Caco-2 (cell line): ENCODE measurements around the gene DNM1L. TPM values are rescaled to one million over a fixed set of nuclear protein-coding genes. Genes with fewer than 3 reads are reported as not detected.

ENCODE experiments used
- BruUV-seq: library from RNA; stranded (reverse); fragments of 400-500 nt; replicated peaks from 2 replicates; lab custom pipeline; 2021; lab: Mats Ljungman, UMichigan
- CTCF ChIA-PET: fragments of 300-600 bp; sonication (Branson Sonifier 250); formaldehyde crosslinking; loops from one replicate; lab custom pipeline; 2022; ENCODE audit warnings: antibody characterized with exemption; lab: Charles Lee
- POLR2A ChIA-PET: fragments of 300-600 bp; sonication (Branson Sonifier 250); formaldehyde crosslinking; loops from one replicate; lab custom pipeline; 2022; ENCODE audit warnings: antibody characterized with exemption; lab: Charles Lee
- DNase-seq, 2 experiments: peaks; one replicate each; pipeline versions ENCODE4 v3.0.0 to v3.0.0-alpha.2; 2020 to 2022
- H3K27me3 ChIP-seq: replicated peaks from 2 replicates; pipeline ENCODE4 v1.6.0; 2011; ENCODE audit warnings: low read length; ENCODE audit not compliant: control insufficient read depth, insufficient read depth
- H3K36me3 ChIP-seq: 2 replicates; pipeline ENCODE4 v1.5.1; 2011; ENCODE audit warnings: low read length; ENCODE audit not compliant: control insufficient read depth, insufficient read depth
- H3K4me1 ChIP-seq: fragments of 250-450 bp; sonication (Bioruptor Pico); 2 replicates; pipeline ENCODE4 v1.5.1; 2020; ENCODE audit warnings: mild to moderate bottlenecking
- H3K4me3 ChIP-seq: 2 replicates; pipeline ENCODE4 v1.5.1; 2011; ENCODE audit warnings: low read depth, mild to moderate bottlenecking, control low read depth, low read length
- H3K9me3 ChIP-seq: fragments of 250-450 bp; sonication (Bioruptor Pico); 2 replicates; pipeline ENCODE4 v1.5.1; 2020; ENCODE audit warnings: mild to moderate bottlenecking, moderate library complexity
- H3K27ac Mint-ChIP-seq: one replicate; pipeline ENCODE4 v1.8.0; 2022; ENCODE audit warnings: mixed read lengths; ENCODE audit not compliant: unreplicated experiment
- H3K27me3 Mint-ChIP-seq: one replicate; pipeline ENCODE4 v1.8.0; 2022; ENCODE audit warnings: mixed read lengths; ENCODE audit not compliant: insufficient read depth, unreplicated experiment
- H3K36me3 Mint-ChIP-seq: one replicate; pipeline ENCODE4 v1.8.0; 2022; ENCODE audit warnings: mild to moderate bottlenecking, mixed read lengths; ENCODE audit not compliant: insufficient read depth, unreplicated experiment
- H3K4me1 Mint-ChIP-seq: one replicate; pipeline ENCODE4 v1.8.0; 2022; ENCODE audit warnings: low read depth, mixed read lengths; ENCODE audit not compliant: unreplicated experiment
- H3K4me3 Mint-ChIP-seq: one replicate; pipeline ENCODE4 v1.8.0; 2022; ENCODE audit warnings: mild to moderate bottlenecking, moderate library complexity, mixed read lengths; ENCODE audit not compliant: unreplicated experiment
- H3K9me3 Mint-ChIP-seq: one replicate; pipeline ENCODE4 v1.8.0; 2022; ENCODE audit warnings: mixed read lengths; ENCODE audit not compliant: unreplicated experiment
- CTCF ChIP-seq, 2 experiments: fragments of 200-600 bp in 1 of 2; IDR thresholded peaks; 1 replicate in 1 of 2; 2 replicates in 1 of 2; pipeline versions ENCODE4 v1.5.1 to v1.8.0; 2011 to 2022; ENCODE audit warnings: antibody characterized with exemption in 1 of 2, control low read depth in 1 of 2, inconsistent platforms in 1 of 2, low read depth in 1 of 2, low read length in 1 of 2, mild to moderate bottlenecking in 1 of 2, moderate library complexity in 1 of 2; ENCODE audit not compliant: insufficient read depth in 1 of 2, severe bottlenecking in 1 of 2, unreplicated experiment in 1 of 2
- intact Hi-C: fragments of 100-400 bp; cut with micrococcal nuclease; formaldehyde crosslinking; loops from one replicate; pipeline ENCODE4 v1.10.0; 2022; ENCODE audit not compliant: unreplicated experiment
- total RNA-seq: library from RNA; stranded (reverse); gene quantifications from 2 replicates; pipeline ENCODE4 v1.2.3, GENCODE V29; 2022

Gene DNM1L
- total RNA-seq, 1 experiment from 2014 or later: 136 TPM

GRCh38 chr12:32737715-32738114 lies 58.6 kb downstream of the DNM1L start:
- TF ChIP-seq CTCF (IDR thresholded peaks at IDR 0.05; ENCODE audit: insufficient read depth in 1 of 2, low read depth in 1 of 2, low read length in 1 of 2, severe bottlenecking in 1 of 2, unreplicated experiment in 1 of 2): no peak
- peaks cover 94% of the 10 kb centered on the region for H3K36me3 Mint-ChIP-seq
- H3K36me3 ChIP-seq: no peaks in the 10 kb centered on the region; the same call in 1 of the 2 replicates
- H3K9me3 Mint-ChIP-seq: no peaks in the 10 kb centered on the region
- H3K4me3 ChIP-seq: no peak overlapping the region
- no peaks in the 10 kb centered on the region for H3K27me3 Mint-ChIP-seq
- H3K4me3 Mint-ChIP-seq: no peak overlapping the region
- H3K4me1 ChIP-seq: no peaks in the 10 kb centered on the region; the same call in 1 of the 2 replicates
- ChIA-PET POLR2A (no interaction called here), CTCF (interaction anchor here (1.3 kb wide), 1 partner anchor 18 kb away, joined by 3 read pairs; the partner anchor contains the start of gene YARS2)
- no peak overlapping the region for H3K27ac Mint-ChIP-seq
- intact Hi-C loops: no loop called here
- no peaks in the 10 kb centered on the region for H3K9me3 ChIP-seq
- DNase-seq: no peak
- no peaks in the 10 kb centered on the region for H3K27me3 ChIP-seq
- BruUV-seq: no TSS peak
- no peaks in the 10 kb centered on the region for H3K4me1 Mint-ChIP-seq

GRCh38 chr12:32739279-32739678 lies 60.2 kb downstream of the DNM1L start:
- Mint-ChIP-seq H3K27me3 (no peaks in the 10 kb centered on the region), H3K4me3 (no peak overlapping the region), H3K9me3 (no peaks in the 10 kb centered on the region), H3K36me3 (peaks cover 97% of the 10 kb centered on the region), H3K4me1 (no peaks in the 10 kb centered on the region), H3K27ac (no peak overlapping the region)
- Histone ChIP-seq H3K9me3 (no peaks in the 10 kb centered on the region), H3K4me1 (no peaks in the 10 kb centered on the region; the same call in 1 of the 2 replicates), H3K4me3 (no peak overlapping the region), H3K27me3 (no peaks in the 10 kb centered on the region), H3K36me3 (peaks cover 2% of the 10 kb centered on the region; the same call in 1 of the 2 replicates)
- intact Hi-C loops: no loop called here
- no peak for DNase-seq
- POLR2A ChIA-PET: no interaction called here
- no TSS peak for BruUV-seq
- CTCF ChIA-PET: no interaction called here
- no peak for TF ChIP-seq CTCF (IDR thresholded peaks at IDR 0.05; ENCODE audit: insufficient read depth in 1 of 2, low read depth in 1 of 2, low read length in 1 of 2, severe bottlenecking in 1 of 2, unreplicated experiment in 1 of 2)

- ChIA-PET CTCF (interaction anchor here (0.6 to 1.4 kb wide), 2 partner anchors 13 to 1687 kb away, joined by 6 to 11 read pairs; partner anchors contain the start of gene YARS2), POLR2A (interaction anchor here (0.7 kb wide), 1 partner anchor 1848 kb away, joined by 4 read pairs; no protein-coding TSS in a partner anchor)
- Histone ChIP-seq H3K36me3 (peaks cover 2% of the 10 kb centered on the region; the same call in 1 of the 2 replicates), H3K9me3 (no peaks in the 10 kb centered on the region), H3K4me3 (no peak overlapping the region), H3K4me1 (no peaks in the 10 kb centered on the region; the same call in 1 of the 2 replicates), H3K27me3 (no peaks in the 10 kb centered on the region)
- Mint-ChIP-seq H3K27me3 (no peaks in the 10 kb centered on the region), H3K4me3 (no peak overlapping the region), H3K27ac (no peak overlapping the region), H3K36me3 (peaks cover 97% of the 10 kb centered on the region), H3K9me3 (no peaks in the 10 kb centered on the region), H3K4me1 (no peaks in the 10 kb centered on the region)
- TF ChIP-seq CTCF (IDR thresholded peaks at IDR 0.05; ENCODE audit: insufficient read depth in 1 of 2, low read depth in 1 of 2, low read length in 1 of 2, severe bottlenecking in 1 of 2, unreplicated experiment in 1 of 2): no peak
- DNase-seq: no peak
- no TSS peak for BruUV-seq
- intact Hi-C loops: no loop called here
Measured at GRCh38 chr12:32742133-32742532, 63.0 kb downstream of the DNM1L start.
